ENCODE results near the gene HDAC6.

DNA sequence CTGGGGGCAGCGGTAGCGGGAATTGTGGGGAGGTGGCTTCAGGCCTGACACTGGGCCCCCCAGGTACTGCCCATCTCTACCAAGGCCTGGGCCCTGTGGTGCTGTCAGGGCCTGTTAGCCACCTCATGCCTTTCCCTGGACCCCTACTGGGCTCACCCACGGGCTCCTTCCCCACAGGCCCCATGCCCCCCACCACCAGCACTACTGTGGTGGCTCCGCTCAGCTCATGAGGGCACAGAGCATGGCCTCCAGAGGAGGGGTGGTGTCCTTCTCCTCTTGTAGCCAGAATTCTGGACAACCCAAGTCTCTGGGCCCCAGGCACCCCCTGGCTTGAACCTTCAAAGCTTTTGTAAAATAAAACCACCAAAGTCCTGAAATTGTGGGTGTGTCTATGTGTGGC, 7.9 kb upstream of the HDAC6 start:
- no peak for TF ChIP-seq YY1 (IDR thresholded peaks at IDR 0.05; ENCODE audit: insufficient read depth, insufficient read length)
- no peak for TF ChIP-seq ZNF274 (IDR thresholded peaks at IDR 0.05; ENCODE audit: low read depth, low read length)
- TF ChIP-seq SUZ12 (IDR thresholded peaks at IDR 0.05; ENCODE audit: extremely low read depth, insufficient read depth, insufficient read length): no peak

Data from NT2/D1 (cell line).